Breast epithelium (tissue), 4 donors: Measurements from ENCODE around the gene LPP. TPM values are rescaled to one million over a fixed set of nuclear protein-coding genes. Genes with fewer than 3 reads are reported as not detected.

Experiments used
- DNase-seq, 2 donors: peaks; one replicate each; pipeline ENCODE4 v3.0.0-alpha.2; 2019; ENCODE audit warnings: low spot score in 2 of 2
- H3K27ac ChIP-seq, 2 donors: fragments of 200-600 bp; sonication (generic) in 1 of 2; one replicate each; pipeline ENCODE4 v1.5.1; 2016 to 2019; ENCODE audit warnings: mild to moderate bottlenecking in 1 of 2
- H3K27me3 ChIP-seq, 2 donors: fragments of 200-600 bp; sonication (generic) in 1 of 2; one replicate each; pipeline versions ENCODE4 v1.5.1 to v1.6.0; 2017 to 2019; ENCODE audit warnings: control low read depth in 1 of 2, mild to moderate bottlenecking in 1 of 2
- H3K36me3 ChIP-seq: fragments of 200-600 bp; one replicate; pipeline ENCODE4 v1.5.1; 2019
- H3K4me1 ChIP-seq, 2 donors: fragments of 200-600 bp; sonication (generic); one replicate each; pipeline ENCODE4 v1.5.1; 2016 to 2019; ENCODE audit warnings: control low read depth in 1 of 2
- H3K4me3 ChIP-seq, 3 donors: fragments of 200-600 bp; sonication (generic); 1 replicate in 2 of 3; 2 replicates in 1 of 3; pipeline ENCODE4 v1.5.1; 2016 to 2019; ENCODE audit warnings: mild to moderate bottlenecking in 3 of 3, moderate library complexity in 2 of 3
- H3K9me3 ChIP-seq, 2 donors: fragments of 200-600 bp; sonication (generic) in 1 of 2; one replicate each; pipeline ENCODE4 v1.5.1; 2016 to 2019; ENCODE audit warnings: control low read depth in 1 of 2
- CTCF ChIP-seq, 3 donors: fragments of 450-650 bp; IDR thresholded peaks; one replicate each; pipeline ENCODE4 v1.5.1; 2016 to 2017; ENCODE audit warnings: antibody characterized with exemption in 3 of 3, mild to moderate bottlenecking in 3 of 3, moderate library complexity in 3 of 3
- POLR2A ChIP-seq: fragments of 450-650 bp; IDR thresholded peaks from one replicate; pipeline ENCODE4 v1.6.1; 2016; ENCODE audit warnings: antibody characterized with exemption, mild to moderate bottlenecking, moderate library complexity
- POLR2AphosphoS5 ChIP-seq, 3 donors: sonication (generic); formaldehyde crosslinking; IDR thresholded peaks; one replicate each; pipeline ENCODE4 v1.6.1; 2017; ENCODE audit warnings: antibody characterized with exemption in 3 of 3
- intact Hi-C: fragments of 100-400 bp; cut with DNase I; formaldehyde crosslinking; loops from one replicate; pipeline ENCODE4 v1.15.1; 2023; ENCODE audit warnings: low total_unique reads
- total RNA-seq, 3 donors: library from RNA; depleted of rRNA; stranded (reverse); fragments of >200 nt; gene quantifications; one replicate each; pipeline ENCODE4 v1.1.0, GENCODE V29; 2016

The LPP gene
- total RNA-seq, 3 donors from 2014 or later, result 135 to 183 (median 147) TPM

DNA sequence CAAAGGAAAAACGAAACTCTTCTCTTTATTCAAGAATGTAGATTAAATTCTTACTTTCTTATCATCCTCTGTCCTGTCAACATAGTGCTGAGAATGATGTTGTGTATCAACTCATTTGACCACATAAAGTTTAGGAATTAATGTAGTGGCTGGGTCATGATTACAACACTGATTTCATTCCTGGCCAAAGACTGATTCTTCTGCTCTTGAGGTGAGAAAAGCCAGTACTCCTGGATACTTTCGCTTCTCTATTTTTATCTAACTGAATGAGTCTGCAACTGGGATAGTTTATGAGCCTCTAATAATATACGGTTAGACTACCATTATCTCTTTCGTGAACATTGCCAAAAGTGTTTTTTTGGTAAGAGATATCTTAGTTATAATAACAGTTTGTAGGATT, 173.0 kb downstream of the LPP start:
- intact Hi-C loops, result no loop called here
- no peaks in the 10 kb centered on the region for H3K36me3 ChIP-seq
- H3K4me3 ChIP-seq, result no peak overlapping the region
- no peak for DNase-seq
- H3K27ac ChIP-seq, result no peak overlapping the region
- no peaks in the 10 kb centered on the region for H3K27me3 ChIP-seq
- TF ChIP-seq CTCF (IDR thresholded peaks at IDR 0.05) (no peak), POLR2AphosphoS5 (IDR thresholded peaks at IDR 0.05) (no peak), POLR2A (no peak)
- H3K4me1 ChIP-seq, result no peaks in the 10 kb centered on the region
- H3K9me3 ChIP-seq, result no peaks in the 10 kb centered on the region

DNA sequence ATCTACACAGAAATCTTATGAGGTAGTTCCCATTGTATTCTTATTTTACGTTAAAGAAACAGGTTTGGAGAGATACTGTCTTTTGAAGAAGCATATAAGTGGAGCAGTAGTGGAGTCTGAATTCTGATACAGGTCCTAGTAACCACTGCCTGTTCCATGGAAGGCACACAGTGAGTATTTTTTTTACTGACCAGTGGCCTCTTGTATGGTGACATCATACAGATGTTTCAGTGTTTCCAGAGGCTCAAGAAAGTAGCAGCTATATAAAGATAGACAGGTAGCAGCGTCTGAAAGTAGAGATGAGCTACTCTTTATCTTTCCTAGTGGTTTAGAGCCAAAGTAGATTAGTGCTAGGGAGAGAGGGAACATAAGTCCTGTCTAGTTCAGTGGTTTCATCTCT, 173.5 kb downstream of the LPP start:
- intact Hi-C loops, result no loop called here
- H3K27ac ChIP-seq, result no peak overlapping the region
- H3K36me3 ChIP-seq, result no peaks in the 10 kb centered on the region
- no peaks in the 10 kb centered on the region for H3K4me1 ChIP-seq
- no peaks in the 10 kb centered on the region for H3K9me3 ChIP-seq
- no peak for TF ChIP-seq POLR2A
- TF ChIP-seq CTCF (IDR thresholded peaks at IDR 0.05), result no peak
- no peak for TF ChIP-seq POLR2AphosphoS5 (IDR thresholded peaks at IDR 0.05)
- H3K27me3 ChIP-seq, result no peaks in the 10 kb centered on the region
- no peak overlapping the region for H3K4me3 ChIP-seq
- DNase-seq, result no peak

- DNase-seq, result no peak
- no peaks in the 10 kb centered on the region for H3K27me3 ChIP-seq
- TF ChIP-seq POLR2A (no peak), POLR2AphosphoS5 (IDR thresholded peaks at IDR 0.05) (no peak), CTCF (IDR thresholded peaks at IDR 0.05) (no peak)
- H3K36me3 ChIP-seq, result no peaks in the 10 kb centered on the region
- no peaks in the 10 kb centered on the region for H3K9me3 ChIP-seq
- intact Hi-C loops, result no loop called here
- H3K4me1 ChIP-seq, result no peaks in the 10 kb centered on the region
- H3K27ac ChIP-seq, result no peak overlapping the region
- H3K4me3 ChIP-seq, result no peak overlapping the region
Observed at GRCh38 chr3:188330138-188330537, 176.2 kb downstream of the LPP start.

DNA sequence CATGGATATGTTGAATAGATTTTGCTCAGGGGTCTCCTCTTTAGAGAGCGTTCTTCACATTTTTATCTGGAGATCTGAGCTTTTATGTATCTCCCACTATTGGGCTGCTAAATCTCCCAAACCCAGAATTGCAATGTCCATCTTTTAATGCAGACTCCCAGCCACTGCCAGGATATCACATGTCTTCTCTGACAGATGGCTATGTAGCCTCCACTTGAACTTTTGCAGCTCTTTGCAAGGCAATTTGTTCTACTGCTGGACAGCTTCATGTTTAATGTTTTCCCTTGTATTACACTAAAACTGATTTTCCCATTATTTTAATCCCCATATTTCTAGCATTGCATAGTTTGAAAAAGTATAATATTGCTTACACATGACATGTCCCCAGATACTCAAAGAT, 177.2 kb downstream of the LPP start:
- H3K4me3 ChIP-seq, result no peak overlapping the region
- intact Hi-C loops, result no loop called here
- H3K27me3 ChIP-seq, result no peaks in the 10 kb centered on the region
- peaks cover 0 to 6% of the 10 kb centered on the region in 2 donors for H3K9me3 ChIP-seq
- TF ChIP-seq CTCF (IDR thresholded peaks at IDR 0.05) (no peak), POLR2AphosphoS5 (IDR thresholded peaks at IDR 0.05) (no peak), POLR2A (no peak)
- no peak overlapping the region for H3K27ac ChIP-seq
- H3K4me1 ChIP-seq, result no peaks in the 10 kb centered on the region
- H3K36me3 ChIP-seq, result no peaks in the 10 kb centered on the region
- no peak for DNase-seq

GRCh38 chr3:188332085-188332484, 178.1 kb downstream of the LPP start:
- intact Hi-C loops, result no loop called here
- Histone ChIP-seq H3K9me3 (peaks cover 0 to 6% of the 10 kb centered on the region in 2 donors), H3K36me3 (no peaks in the 10 kb centered on the region), H3K4me3 (no peak overlapping the region), H3K4me1 (no peaks in the 10 kb centered on the region), H3K27ac (no peak overlapping the region), H3K27me3 (no peaks in the 10 kb centered on the region)
- no peak for TF ChIP-seq POLR2A
- no peak for TF ChIP-seq POLR2AphosphoS5 (IDR thresholded peaks at IDR 0.05)
- TF ChIP-seq CTCF (IDR thresholded peaks at IDR 0.05), result no peak
- no peak for DNase-seq
